Esophagus (tissue), 2 donors: Measurements from ENCODE around the gene STYX. TPM values are rescaled to one million over a fixed set of nuclear protein-coding genes. Genes with fewer than 3 reads are reported as not detected.

ENCODE experiments used
- H3K27ac ChIP-seq, 2 donors: one replicate each; pipeline ENCODE4 v1.5.1; 2013; ENCODE audit warnings: low read depth in 2 of 2, mild to moderate bottlenecking in 2 of 2, inconsistent platforms in 1 of 2, low read length in 1 of 2, moderate library complexity in 1 of 2
- H3K27me3 ChIP-seq, 2 donors: one replicate each; pipeline ENCODE4 v1.6.1; 2013; ENCODE audit warnings: low read length in 2 of 2, control low read depth in 1 of 2, mild to moderate bottlenecking in 1 of 2; ENCODE audit not compliant: insufficient read depth in 2 of 2, control insufficient read depth in 1 of 2
- H3K36me3 ChIP-seq, 2 donors: one replicate each; pipeline ENCODE4 v1.6.1; 2013; ENCODE audit warnings: low read length in 1 of 2; ENCODE audit not compliant: control insufficient read depth in 2 of 2, insufficient read depth in 2 of 2
- H3K4me1 ChIP-seq, 2 donors: one replicate each; pipeline ENCODE4 v1.6.1; 2013; ENCODE audit warnings: low read length in 1 of 2; ENCODE audit not compliant: control insufficient read depth in 2 of 2, insufficient read depth in 2 of 2
- H3K4me3 ChIP-seq, 2 donors: one replicate each; pipeline ENCODE4 v1.5.1; 2013; ENCODE audit warnings: low read length in 2 of 2, mild to moderate bottlenecking in 2 of 2, low read depth in 1 of 2, moderate library complexity in 1 of 2
- H3K9me3 ChIP-seq, 2 donors: one replicate each; pipeline ENCODE4 v1.6.1; 2013; ENCODE audit warnings: mild to moderate bottlenecking in 2 of 2, low read depth in 1 of 2, low read length in 1 of 2, moderate library complexity in 1 of 2; ENCODE audit not compliant: control insufficient read depth in 2 of 2, insufficient read depth in 1 of 2
- WGBS, 2 donors: extraction: QIAGEN DNeasy Blood & Tissue Kit; methylation state at CpG; one replicate each; pipeline ENCODE4 v1.1.7; 2013; 5-methylcytosine and 5-hydroxymethylcytosine counted together
- polyA plus RNA-seq, 2 donors: library from polyadenylated mRNA; stranded (reverse); fragments of 200-250 nt; gene quantifications; one replicate each; pipeline ENCODE4 v1.2.3, GENCODE V29; 2013
- donor health status: healthy with polysubstance abuse.
- donor health status: Bipolar disorder and iron deficiency.

Gene STYX
- polyA plus RNA-seq, 2 donors, result 3.2 to 6.0 TPM

- WGBS, 2 donors, result 91 to 98% methylated on average over 1 of the region's 1 CpG
- no peak overlapping the region for H3K4me3 ChIP-seq
- no peaks in the 10 kb centered on the region for H3K9me3 ChIP-seq
- peaks cover 0 to under 1% of the 10 kb centered on the region in 2 donors for H3K36me3 ChIP-seq
- H3K27ac ChIP-seq, result no peak overlapping the region
- H3K4me1 ChIP-seq, result no peaks in the 10 kb centered on the region
- no peaks in the 10 kb centered on the region for H3K27me3 ChIP-seq
These were observed 50.9 kb downstream of the STYX start for GRCh38 chr14:52780893-52781292.

- no peak overlapping the region for H3K27ac ChIP-seq
- H3K36me3 ChIP-seq, result no peaks in the 10 kb centered on the region
- H3K27me3 ChIP-seq, result no peaks in the 10 kb centered on the region
- no peaks in the 10 kb centered on the region for H3K9me3 ChIP-seq
- H3K4me3 ChIP-seq, result no peak overlapping the region
- no peaks in the 10 kb centered on the region for H3K4me1 ChIP-seq
- 94 to 98% methylated on average over 1 of the region's 1 CpG for WGBS, 2 donors
These were observed 51.7 kb downstream of the STYX start for GRCh38 chr14:52781629-52782028.

GRCh38 chr14:52783206-52783605, 53.2 kb downstream of the STYX start:
- Histone ChIP-seq H3K27ac (no peak overlapping the region), H3K9me3 (no peaks in the 10 kb centered on the region), H3K27me3 (no peaks in the 10 kb centered on the region), H3K4me1 (no peaks in the 10 kb centered on the region), H3K36me3 (no peaks in the 10 kb centered on the region), H3K4me3 (no peak overlapping the region)
- 79 to 85% methylated on average over 1 of the region's 1 CpG for WGBS, 2 donors

GRCh38 chr14:52786887-52787286, 56.9 kb downstream of the STYX start:
- no peak overlapping the region for H3K27ac ChIP-seq
- H3K4me1 ChIP-seq, result peaks cover 0 to 4% of the 10 kb centered on the region in 2 donors
- no peaks in the 10 kb centered on the region for H3K36me3 ChIP-seq
- no peaks in the 10 kb centered on the region for H3K9me3 ChIP-seq
- H3K27me3 ChIP-seq, result no peaks in the 10 kb centered on the region
- H3K4me3 ChIP-seq, result no peak overlapping the region

GRCh38 chr14:52789118-52789517, 59.2 kb downstream of the STYX start:
- H3K36me3 ChIP-seq, result no peaks in the 10 kb centered on the region
- no peaks in the 10 kb centered on the region for H3K27me3 ChIP-seq
- H3K4me1 ChIP-seq, result peaks cover 0 to 4% of the 10 kb centered on the region in 2 donors
- no peak overlapping the region for H3K27ac ChIP-seq
- 92% methylated on average over 2 of the region's 2 CpGs for WGBS, 2 donors
- no peak overlapping the region for H3K4me3 ChIP-seq
- H3K9me3 ChIP-seq, result no peaks in the 10 kb centered on the region

- Histone ChIP-seq H3K9me3 (no peaks in the 10 kb centered on the region), H3K36me3 (no peaks in the 10 kb centered on the region), H3K27ac (no peak overlapping the region), H3K27me3 (no peaks in the 10 kb centered on the region), H3K4me3 (peak overlapping the region; percentile 26 to 68), H3K4me1 (peaks cover 0 to 4% of the 10 kb centered on the region in 2 donors)
- whole genome bisulfite sequencing, 2 donors, result 51 to 59% methylated on average over 18 of the region's 18 CpGs
These were observed 60.2 kb downstream of the STYX start for GRCh38 chr14:52790011-52790755.

GRCh38 chr14:52790756-52791222, 60.8 kb downstream of the STYX start:
- peak overlapping the region; percentile 86 to 87 for H3K27ac ChIP-seq
- H3K4me1 ChIP-seq, result peaks cover 0 to 4% of the 10 kb centered on the region in 2 donors
- H3K4me3 ChIP-seq, result peak overlapping the region; percentile 68 to 71
- H3K36me3 ChIP-seq, result no peaks in the 10 kb centered on the region
- H3K27me3 ChIP-seq, result no peaks in the 10 kb centered on the region
- WGBS, 2 donors, result 1% methylated on average over 26 of the region's 26 CpGs
- no peaks in the 10 kb centered on the region for H3K9me3 ChIP-seq

- Histone ChIP-seq H3K4me3 (peak within 1 kb of the TSS; percentile 68 to 71), H3K9me3 (no peaks in the 10 kb centered on the region), H3K27ac (peak within 1 kb of the TSS; percentile 89 to 95), H3K27me3 (no peaks in the 10 kb centered on the region), H3K36me3 (no peaks in the 10 kb centered on the region), H3K4me1 (peaks cover 0 to 4% of the 10 kb centered on the region in 2 donors)
- WGBS, 2 donors, result 2% methylated on average over 39 to 74 of the region's 74 CpGs
These were observed 61.5 kb downstream of the STYX start, which contains the start of gene GNPNAT1 for GRCh38 chr14:52791223-52792096. Gene GNPNAT1, minus strand, starts transcription at chr14:52791607. Its CDS starts 6,957 bp downstream, at chr14:52784650.

GRCh38 chr14:52792097-52792415, 62.1 kb downstream of the STYX start:
- peaks cover 0 to 4% of the 10 kb centered on the region in 2 donors for H3K4me1 ChIP-seq

More at GRCh38 chr14:52792097-52792415, 62.1 kb downstream of the STYX start:
- 76 to 80% methylated on average over 7 of the region's 7 CpGs for WGBS, 2 donors
- Histone ChIP-seq H3K27me3 (no peaks in the 10 kb centered on the region), H3K36me3 (no peaks in the 10 kb centered on the region), H3K4me3 (peak overlapping the region; percentile 54 to 68), H3K9me3 (no peaks in the 10 kb centered on the region), H3K27ac (peak overlapping the region; percentile 89 to 95)
